C4-2B (cell line): ENCODE data around the gene PALLD.

Experiments
- CTCF ChIP-seq: fragments of 450-650 bp; conservative IDR thresholded peaks from 2 replicates; pipeline ENCODE4 v1.5.1; 2017; ENCODE audit warnings: mild to moderate bottlenecking
- ZFX ChIP-seq: fragments of 450-650 bp; IDR thresholded peaks from 2 replicates; pipeline ENCODE4 v1.6.1; 2017

- TF ChIP-seq CTCF (no peak), ZFX (no peak)
These were observed 9.4 kb upstream of the PALLD start for GRCh38 chr4:168487282-168488035.
